Heart left ventricle (tissue), 16 donors: Measurements from ENCODE around the gene DMPK. TPM values are rescaled to one million over a fixed set of nuclear protein-coding genes. Genes with fewer than 3 reads are reported as not detected.

Experiments used
- ATAC-seq, 4 donors: fragments of 200-7000 bp; cut with Tn5 transposase; one replicate each; pipeline ENCODE4 v1.9.1; 2020 to 2022; ENCODE audit warnings: moderate library complexity in 4 of 4, mild to moderate bottlenecking in 3 of 4, moderate number of reproducible peaks in 1 of 4
- DNase-seq, 5 donors: peaks; one replicate each; pipeline ENCODE4 v3.0.0-alpha.2; 2020
- H3K27ac ChIP-seq, 12 donors: fragments of 200-600 bp; sonication (generic) in 4 of 12; one replicate each; pipeline versions ENCODE4 v1.5.0 to v1.8.0; 2016 to 2022; ENCODE audit warnings: mild to moderate bottlenecking in 2 of 12
- H3K27me3 ChIP-seq, 9 donors: fragments of 200-600 bp; sonication (generic) in 2 of 9; one replicate each; pipeline versions ENCODE4 v1.5.1 to v1.8.0; 2016 to 2022; ENCODE audit warnings: mild to moderate bottlenecking in 3 of 9
- H3K36me3 ChIP-seq, 9 donors: fragments of 200-600 bp; sonication (generic) in 2 of 9; one replicate each; pipeline versions ENCODE4 v1.5.0 to v1.8.0; 2018 to 2022; ENCODE audit warnings: mild to moderate bottlenecking in 2 of 9
- H3K4me1 ChIP-seq, 12 donors: fragments of 200-600 bp; sonication (generic) in 4 of 12; one replicate each; pipeline versions ENCODE4 v1.5.0 to v1.8.0; 2016 to 2022; ENCODE audit warnings: mild to moderate bottlenecking in 3 of 12
- H3K4me3 ChIP-seq, 12 donors: fragments of 200-600 bp; sonication (generic) in 4 of 12; one replicate each; pipeline versions ENCODE4 v1.5.0 to v1.8.0; 2017 to 2022; ENCODE audit warnings: mild to moderate bottlenecking in 9 of 12, moderate library complexity in 4 of 12
- H3K9me3 ChIP-seq, 12 donors: fragments of 200-600 bp; sonication (generic) in 4 of 12; one replicate each; pipeline versions ENCODE4 v1.5.0 to v1.8.0; 2016 to 2022; ENCODE audit warnings: mild to moderate bottlenecking in 1 of 12
- POLR2A ChIP-seq, 2 donors: fragments of 450-650 bp; IDR thresholded peaks; one replicate each; pipeline ENCODE4 v1.6.1; 2017; ENCODE audit warnings: antibody characterized with exemption in 2 of 2, mild to moderate bottlenecking in 2 of 2, moderate library complexity in 2 of 2
- WGBS, 4 donors: extraction: QIAGEN DNeasy Blood & Tissue Kit in 2 of 4; methylation state at CpG; one replicate each; pipeline versions ENCODE4 v1.1.5 to v1.1.7; 2013 to 2018; 5-methylcytosine and 5-hydroxymethylcytosine counted together
- intact Hi-C, 10 donors: fragments of 100-400 bp; cut with DNase I; formaldehyde crosslinking; loops; one replicate each; pipeline versions ENCODE4 v1.11.1 to v1.14.2; 2022
- polyA plus RNA-seq, 2 donors: library from polyadenylated mRNA; stranded (reverse); fragments of 200-250 nt; gene quantifications; one replicate each; pipeline ENCODE4 v1.2.3, GENCODE V29; 2013
- total RNA-seq, 9 donors: library from RNA; depleted of rRNA in 2 of 9; stranded (reverse); fragments of >200 nt in 2 of 9; fragmentation: NEBNext Ultra II Directional in 3 of 9; extraction: Animal tissue kit (Norgen Biotek cat#: 25700) in 3 of 9; gene quantifications; one replicate each; pipeline versions ENCODE4 v1.1.0 to v1.2.4, GENCODE V29; 2016 to 2023
- TF ChIP-seq, protein P1 (sequence below), 12 donors: fragments of 200-600 bp; sonication (generic) in 4 of 12; IDR thresholded peaks; one replicate each; pipeline versions ENCODE4 v1.5.0 to v1.8.0; 2018 to 2022; ENCODE audit warnings: antibody characterized with exemption in 12 of 12, mild to moderate bottlenecking in 5 of 12
- donor health status: ischemic (EF 13 %, LVEDD 7.1; RV severe dilation, severe dysfunction).
- donor health status: healthy with polysubstance abuse.
- donor health status: DM: no; HTN: yes; CAD: no.
- donor health status: DM: no; HTN: no; CAD: no.
- donor health status: ischemic (EF 25% LVEDD 6.9; RV normal size, moderate dysfunction).
- donor health status: ischemic (EF 25% LVEDD 5.7; RV mildly dilated, moderate dysfunction).
- donor health status: healthy.
- donor health status: DM: yes; HTN: yes; CAD: no.
- donor health status: ischemic (EF 35%, LVEDD 5.7; RV mildly dilated, moderate dysfunction).
- donor health status: nonischemic (EF 11% LVEDD 7.7; RV severe dilation, severe dysfunction).
- donor health status: DM: yes; HTN: yes; CAD: no.
- donor health status: PGD.
- donor health status: ischemic (EF 29% LVEDD 5.4; RV normal size, mild dysfunction).
- donor health status: nonischemic (EF 23%, LVEDD 6.1; RV moderate dilation, normal function).

The DMPK gene
- total and polyA plus RNA-seq, 11 donors = 131 to 778 (median 311) TPM

DNA sequence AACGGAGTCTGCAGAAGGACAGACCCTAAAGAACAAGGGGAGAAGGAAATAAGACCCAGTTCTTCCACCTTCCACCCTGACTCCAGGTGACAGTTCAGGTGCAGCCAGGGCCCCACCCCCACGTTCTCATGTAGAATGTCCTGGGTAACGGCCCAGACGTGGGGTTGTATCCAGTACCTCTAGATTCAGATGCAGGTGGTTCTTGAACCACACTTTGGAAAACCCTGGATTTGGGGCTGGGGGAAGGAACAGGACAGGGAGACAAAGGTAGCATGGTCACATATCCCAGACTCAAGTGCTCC lies 2.2 kb downstream of the DMPK start:
- ATAC-seq (no peak), DNase-seq (no peak)
- intact Hi-C loops = loop anchor here in 1 of 10 donors (2.0 kb wide), 1 partner anchor 19 kb away; no protein-coding TSS in a partner anchor
- 39 to 55% (median 44%) methylated on average over 4 of the region's 4 CpGs for WGBS, 4 donors
- no peaks in the 10 kb centered on the region for H3K9me3 ChIP-seq
- H3K27ac ChIP-seq = peak overlapping the region in 8 of 12 donors; percentile 13 to 98 (median 96)
- H3K36me3 ChIP-seq = peaks cover 0 to 38% (median 28%) of the 10 kb centered on the region in 9 donors
- H3K4me1 ChIP-seq = peaks cover 0 to 61% (median 44%) of the 10 kb centered on the region in 12 donors
- peaks cover 0 to 62% (median 0%) of the 10 kb centered on the region in 9 donors for H3K27me3 ChIP-seq
- H3K4me3 ChIP-seq = peak overlapping the region in 9 of 12 donors; percentile 37 to 92 (median 71)
- TF ChIP-seq, protein P1, sequence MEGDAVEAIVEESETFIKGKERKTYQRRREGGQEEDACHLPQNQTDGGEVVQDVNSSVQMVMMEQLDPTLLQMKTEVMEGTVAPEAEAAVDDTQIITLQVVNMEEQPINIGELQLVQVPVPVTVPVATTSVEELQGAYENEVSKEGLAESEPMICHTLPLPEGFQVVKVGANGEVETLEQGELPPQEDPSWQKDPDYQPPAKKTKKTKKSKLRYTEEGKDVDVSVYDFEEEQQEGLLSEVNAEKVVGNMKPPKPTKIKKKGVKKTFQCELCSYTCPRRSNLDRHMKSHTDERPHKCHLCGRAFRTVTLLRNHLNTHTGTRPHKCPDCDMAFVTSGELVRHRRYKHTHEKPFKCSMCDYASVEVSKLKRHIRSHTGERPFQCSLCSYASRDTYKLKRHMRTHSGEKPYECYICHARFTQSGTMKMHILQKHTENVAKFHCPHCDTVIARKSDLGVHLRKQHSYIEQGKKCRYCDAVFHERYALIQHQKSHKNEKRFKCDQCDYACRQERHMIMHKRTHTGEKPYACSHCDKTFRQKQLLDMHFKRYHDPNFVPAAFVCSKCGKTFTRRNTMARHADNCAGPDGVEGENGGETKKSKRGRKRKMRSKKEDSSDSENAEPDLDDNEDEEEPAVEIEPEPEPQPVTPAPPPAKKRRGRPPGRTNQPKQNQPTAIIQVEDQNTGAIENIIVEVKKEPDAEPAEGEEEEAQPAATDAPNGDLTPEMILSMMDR (IDR thresholded peaks at IDR 0.05) = no peak
- no peak for TF ChIP-seq POLR2A (IDR thresholded peaks at IDR 0.05)

DNA sequence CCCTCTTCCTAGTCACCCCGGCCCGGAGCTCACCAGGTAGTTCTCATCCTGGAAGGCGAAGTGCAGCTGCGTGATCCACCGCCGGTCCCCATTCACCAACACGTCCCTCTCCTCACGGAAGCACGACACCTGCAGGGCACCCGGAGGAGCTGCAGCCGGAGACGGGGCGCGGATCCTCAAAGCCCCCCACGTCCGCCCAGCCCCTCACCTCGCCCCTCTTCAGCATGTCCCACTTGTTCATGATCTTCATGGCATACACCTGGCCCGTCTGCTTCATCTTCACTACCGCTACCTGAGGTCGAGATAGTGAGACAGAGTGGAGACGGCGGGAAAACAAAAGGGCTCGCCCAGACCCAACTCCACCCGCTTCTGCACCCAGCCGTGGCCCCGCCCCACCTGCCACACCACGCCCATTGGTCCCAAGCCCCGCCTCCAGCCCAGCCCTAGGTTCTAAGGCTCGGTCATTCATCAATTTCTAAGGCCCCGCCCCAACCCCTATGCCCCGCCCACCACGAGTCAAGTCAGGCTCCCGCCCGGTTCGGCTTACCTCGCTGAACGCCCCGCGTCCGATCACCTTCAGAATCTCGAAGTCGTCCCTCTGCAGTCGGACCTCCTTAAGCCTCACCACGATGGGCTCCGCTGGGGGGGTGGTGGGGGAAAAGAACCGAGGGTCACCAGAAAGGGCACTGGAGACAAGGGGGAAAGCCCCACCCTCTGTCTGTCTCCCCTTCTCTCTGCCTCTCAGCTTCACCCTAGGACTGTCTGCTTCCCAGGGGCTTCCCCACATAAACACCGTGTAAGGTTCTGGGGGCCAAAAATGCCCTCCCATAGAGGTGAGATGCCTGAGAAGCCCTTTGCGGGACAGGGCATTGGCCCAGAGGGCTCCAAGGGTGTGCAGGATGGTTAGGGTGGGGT lies 2.8 kb downstream of the DMPK start:
- H3K36me3 ChIP-seq = peaks cover 0 to 43% (median 35%) of the 10 kb centered on the region in 9 donors
- H3K27ac ChIP-seq = peak overlapping the region in 8 of 12 donors; percentile 13 to 98 (median 96)
- H3K27me3 ChIP-seq = peaks cover 0 to 62% (median 0%) of the 10 kb centered on the region in 9 donors
- no peaks in the 10 kb centered on the region for H3K9me3 ChIP-seq
- peak in 3 of 4 donors; percentile 41 to 55 (median 46) for ATAC-seq
- peak; percentile 73 to 83 (median 80) for DNase-seq
- intact Hi-C loops = loop anchor here in 1 of 10 donors (2.0 kb wide), 1 partner anchor 19 kb away; no protein-coding TSS in a partner anchor
- TF ChIP-seq, protein P1 (IDR thresholded peaks at IDR 0.05) = peak in 11 of 12 donors; percentile 29 to 61 (median 48)
- TF ChIP-seq POLR2A (IDR thresholded peaks at IDR 0.05) = no peak
- H3K4me3 ChIP-seq = peak overlapping the region in 8 of 12 donors; percentile 59 to 92 (median 75)
- WGBS, 4 donors = 16 to 34% (median 26%) methylated on average over 43 to 48 of the region's 48 CpGs
- H3K4me1 ChIP-seq = peaks cover 0 to 55% (median 38%) of the 10 kb centered on the region in 12 donors

DNA sequence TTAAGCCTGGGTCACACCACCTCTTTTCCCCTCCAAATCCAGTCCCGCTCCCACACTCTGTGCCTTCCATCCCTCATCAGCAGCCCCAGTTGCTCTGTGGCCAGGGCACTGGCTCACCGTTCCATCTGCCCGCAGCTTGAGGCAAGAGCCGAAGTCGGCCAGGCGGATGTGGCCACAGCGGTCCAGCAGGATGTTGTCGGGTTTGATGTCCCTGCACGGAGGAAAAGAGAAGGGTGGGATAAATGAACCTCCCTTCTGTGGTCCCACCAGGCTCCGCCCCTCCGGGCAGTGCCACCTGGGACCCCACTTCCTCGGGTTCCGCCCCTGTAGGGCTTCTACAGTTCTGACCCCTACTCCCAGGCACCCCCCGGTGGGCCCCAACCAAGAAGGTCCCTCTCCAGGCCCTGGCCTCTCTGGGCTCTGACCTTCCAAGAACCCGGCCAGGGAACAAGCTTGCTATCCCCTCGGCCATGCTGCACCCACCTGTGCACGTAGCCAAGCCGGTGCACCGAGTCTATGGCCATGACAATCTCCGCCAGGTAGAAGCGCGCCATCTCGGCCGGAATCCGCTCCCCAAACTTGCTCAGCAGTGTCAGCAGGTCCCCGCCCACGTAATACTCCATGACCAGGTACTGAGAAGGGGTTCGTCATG lies 4.2 kb downstream of the DMPK start:
- no peak overlapping the region for H3K4me3 ChIP-seq
- peaks cover 0 to 55% (median 43%) of the 10 kb centered on the region in 9 donors for H3K36me3 ChIP-seq
- DNase-seq (no peak), ATAC-seq (no peak)
- H3K27me3 ChIP-seq = peaks cover 0 to 56% (median 0%) of the 10 kb centered on the region in 9 donors
- intact Hi-C loops = no loop called here
- WGBS, 4 donors = 87 to 94% (median 93%) methylated on average over 15 to 28 of the region's 28 CpGs
- no peak for TF ChIP-seq POLR2A (IDR thresholded peaks at IDR 0.05)
- TF ChIP-seq, protein P1 (IDR thresholded peaks at IDR 0.05) = no peak
- H3K9me3 ChIP-seq = no peaks in the 10 kb centered on the region
- peaks cover 0 to 42% (median 24%) of the 10 kb centered on the region in 12 donors for H3K4me1 ChIP-seq
- no peak overlapping the region for H3K27ac ChIP-seq
